Left renal cortex interstitium (tissue), 4 donors: ENCODE results near the gene MARCHF7. TPM values are rescaled to one million over a fixed set of nuclear protein-coding genes. Genes with fewer than 3 reads are reported as not detected.
"Not testable (repeated sequence)": the region's sequence is repeated elsewhere in the genome, so short reads cannot be mapped to it uniquely, and the experiment has no call there.

Source experiments
- DNase-seq, 4 donors: peaks; one replicate each; pipeline ENCODE4 v3.0.0-alpha.2; 2013; ENCODE audit warnings: low read depth in 4 of 4, low spot score in 2 of 4, missing footprints in 1 of 4
- polyA plus RNA-seq, 4 donors: library from polyadenylated mRNA; unstranded; fragments of 120-200 nt; gene quantifications; one replicate each; pipeline ENCODE4 v1.2.1, GENCODE V29; 2013; ENCODE audit not compliant: insufficient read length in 4 of 4

MARCHF7 gene
- polyA plus RNA-seq, 4 donors: 132 to 186 (median 157) TPM

DNA sequence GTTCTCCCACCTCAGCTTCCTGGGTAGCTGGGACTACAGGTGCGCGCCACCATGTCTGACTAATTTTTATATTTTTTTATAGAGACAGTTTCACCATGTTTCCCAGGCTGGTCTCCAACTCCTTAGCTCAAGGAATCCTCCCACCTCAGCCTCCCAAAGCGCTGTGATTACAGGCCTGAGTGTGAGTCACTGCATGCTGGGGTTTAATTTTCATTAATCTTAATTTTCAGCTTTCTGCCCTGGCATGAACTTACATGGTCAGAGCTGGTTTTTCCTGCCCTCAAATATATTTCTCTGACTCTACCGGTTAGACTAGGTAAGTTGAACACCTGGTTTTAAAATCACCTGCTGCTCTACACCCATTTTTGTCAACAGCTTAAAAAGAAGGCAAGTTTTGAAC is 3.1 kb downstream of the MARCHF7 start:
- no peak for DNase-seq

DNA sequence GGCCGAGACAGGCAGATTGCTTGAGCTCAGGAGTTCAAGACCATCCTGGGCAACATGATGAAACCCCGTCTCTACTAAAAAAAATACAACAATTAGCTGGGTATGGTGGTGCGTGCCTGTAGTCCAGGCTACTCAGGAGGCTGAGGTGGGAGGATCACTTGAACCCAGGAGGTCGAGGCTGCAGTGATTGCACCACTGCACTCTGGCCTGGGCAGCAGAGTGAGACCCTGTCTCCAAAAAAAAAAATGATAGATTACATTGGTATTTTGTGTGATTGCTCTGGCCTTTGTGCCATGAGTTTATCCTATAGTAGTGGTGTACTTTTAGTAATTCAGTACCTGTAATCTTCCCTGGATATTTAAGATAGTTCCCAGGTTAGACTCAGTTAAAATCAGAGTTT is 4.1 kb downstream of the MARCHF7 start:
- not testable (repeated sequence) for DNase-seq

DNA sequence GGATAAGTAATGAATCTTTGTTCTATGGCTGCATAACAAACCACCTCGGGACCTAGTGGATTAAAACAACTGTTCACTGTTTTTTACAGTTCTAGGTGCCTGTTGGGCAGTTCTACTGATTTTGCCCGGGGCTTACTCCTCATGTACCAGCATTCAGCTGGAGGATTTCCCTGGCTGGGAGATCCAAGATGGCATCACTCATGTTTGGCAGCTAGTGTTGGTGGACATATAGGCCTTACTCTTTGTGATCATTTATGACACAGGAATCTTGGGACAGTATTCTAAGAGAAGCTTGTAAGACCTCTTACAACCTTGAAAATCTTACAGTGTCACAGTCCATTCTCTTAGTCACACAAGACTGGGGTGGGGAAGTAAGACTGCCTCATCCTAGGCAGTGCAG is 4.6 kb downstream of the MARCHF7 start:
- no peak for DNase-seq

DNA sequence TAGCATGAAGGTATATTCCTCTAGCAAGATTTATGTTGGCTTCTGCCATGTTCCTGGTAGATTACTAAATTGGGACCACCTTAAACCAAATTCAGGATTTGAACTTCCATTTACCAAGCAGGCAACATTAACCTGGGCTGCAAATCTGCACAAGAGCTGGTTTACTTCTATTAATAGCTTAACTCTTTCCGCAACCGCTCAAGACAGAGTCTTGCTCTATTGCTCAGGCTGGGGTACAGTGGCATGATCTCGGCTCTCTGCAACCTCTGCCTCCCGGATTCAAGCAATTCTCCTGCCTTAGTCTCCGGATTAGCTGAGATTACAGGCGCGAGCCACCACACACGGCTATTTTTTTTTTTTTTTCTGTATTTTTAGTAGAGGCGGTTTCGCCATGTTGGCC is 8.4 kb downstream of the MARCHF7 start:
- DNase-seq: no peak

DNA sequence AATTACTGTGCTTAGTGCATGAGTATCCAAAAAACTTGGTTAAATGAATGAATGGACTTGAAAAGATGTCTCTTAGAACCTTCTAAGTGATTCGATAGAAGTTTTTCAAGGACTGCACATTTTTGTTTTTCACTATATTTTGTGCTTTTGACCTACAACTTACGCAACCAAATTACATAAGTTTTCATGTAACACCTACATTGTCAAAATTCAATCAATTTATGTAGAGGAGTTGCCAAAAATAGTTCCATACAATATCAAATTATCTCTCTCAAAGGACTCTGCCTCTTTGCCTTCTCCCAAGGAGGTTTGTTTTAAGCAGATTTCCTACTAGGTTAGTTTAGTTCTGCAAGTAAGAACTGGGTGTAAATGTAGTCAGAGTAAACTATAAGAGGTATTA is 10.3 kb downstream of the MARCHF7 start:
- no peak for DNase-seq

DNA sequence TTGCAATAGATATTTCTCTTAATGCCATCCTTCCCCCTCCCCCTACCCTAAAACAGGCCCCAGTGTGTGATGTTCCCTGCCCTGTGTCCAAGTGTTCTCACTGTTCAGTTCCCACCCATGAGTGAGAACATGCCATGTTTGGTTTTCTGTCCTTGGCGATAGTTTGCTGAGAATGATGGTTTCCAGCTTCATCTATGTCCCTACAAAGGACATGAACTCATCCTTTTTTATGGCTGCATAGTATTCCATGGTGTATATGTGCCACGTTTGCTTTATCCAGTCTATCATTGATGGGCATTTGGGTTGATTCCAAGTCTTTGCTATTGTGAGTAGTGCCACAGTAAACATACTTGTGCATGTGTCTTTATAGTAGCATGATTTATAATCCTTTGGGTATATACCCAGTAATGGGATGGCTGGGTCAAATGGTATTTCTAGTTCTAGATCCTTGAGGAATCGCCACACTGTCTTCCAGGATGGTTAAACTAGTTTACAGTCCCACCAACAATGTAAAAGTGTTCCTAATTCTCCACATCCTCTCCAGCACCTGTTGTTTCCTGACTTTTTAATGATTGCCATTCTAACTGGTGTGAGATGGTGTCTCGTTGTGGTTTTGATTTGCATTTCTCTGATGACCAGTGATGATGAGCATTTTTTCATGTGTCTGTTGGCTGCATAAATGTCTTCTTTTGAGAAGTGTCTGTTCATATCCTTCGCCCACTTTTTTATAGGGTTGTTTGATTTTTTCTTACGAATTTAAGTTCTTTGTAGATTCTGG is 12.7 kb downstream of the MARCHF7 start:
- DNase-seq: not testable (repeated sequence)

DNA sequence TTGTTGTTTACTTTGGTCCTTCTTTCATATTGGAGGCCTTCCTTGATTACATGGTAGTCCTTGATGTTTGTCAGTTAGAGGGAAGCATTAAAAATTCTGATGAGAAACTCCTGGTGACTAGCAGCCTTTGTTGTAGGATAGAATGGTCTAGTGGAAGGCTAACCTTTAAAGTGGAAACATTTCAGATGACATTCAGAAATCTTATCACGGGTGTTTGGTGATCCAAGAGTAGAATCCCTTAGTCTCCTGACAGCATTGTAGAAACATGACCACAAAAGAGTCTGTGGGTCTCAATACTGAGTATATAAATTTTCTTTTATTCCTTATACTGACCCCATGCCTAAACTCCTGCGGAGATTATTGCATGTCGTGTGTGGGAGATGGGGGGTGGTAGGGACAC is 13.4 kb downstream of the MARCHF7 start:
- DNase-seq: no peak

DNA sequence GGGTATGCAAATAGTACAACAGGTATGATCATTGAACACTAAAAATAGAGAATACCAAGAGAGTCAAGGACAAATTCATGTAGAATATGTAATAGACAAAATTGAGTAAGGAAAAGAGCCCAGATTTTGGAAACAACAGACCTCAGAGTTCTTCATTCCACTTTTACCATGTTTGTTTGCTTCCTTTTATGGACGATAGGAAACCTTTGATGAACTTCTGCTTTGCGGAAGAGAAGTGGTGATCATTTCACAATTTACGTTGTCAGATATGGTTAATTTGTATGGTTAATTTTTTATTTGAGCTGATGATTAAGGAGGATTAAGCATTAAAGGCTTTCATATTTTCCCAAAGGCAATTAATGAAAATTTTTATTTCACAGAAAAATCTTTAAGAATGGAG is 16.3 kb downstream of the MARCHF7 start:
- DNase-seq: no peak

DNA sequence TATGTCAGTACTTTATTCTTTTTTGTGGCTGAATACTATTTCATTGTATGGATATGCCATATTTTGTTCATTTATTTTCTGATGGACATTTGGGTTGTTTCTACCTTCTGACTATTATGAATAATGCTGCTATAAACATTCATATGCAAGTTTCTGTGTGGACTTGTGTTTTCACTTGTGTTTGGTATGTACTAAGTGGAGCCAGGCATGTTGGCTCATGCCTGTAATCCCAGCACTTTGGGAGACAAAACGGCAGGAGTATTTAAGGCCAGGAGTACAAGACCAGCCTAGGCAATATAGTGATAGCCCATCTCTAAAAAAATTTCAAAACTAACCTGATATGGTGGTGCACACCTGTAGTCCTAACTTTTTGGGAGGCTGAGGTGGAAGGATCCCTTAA is 23.3 kb downstream of the MARCHF7 start:
- no peak for DNase-seq

DNA sequence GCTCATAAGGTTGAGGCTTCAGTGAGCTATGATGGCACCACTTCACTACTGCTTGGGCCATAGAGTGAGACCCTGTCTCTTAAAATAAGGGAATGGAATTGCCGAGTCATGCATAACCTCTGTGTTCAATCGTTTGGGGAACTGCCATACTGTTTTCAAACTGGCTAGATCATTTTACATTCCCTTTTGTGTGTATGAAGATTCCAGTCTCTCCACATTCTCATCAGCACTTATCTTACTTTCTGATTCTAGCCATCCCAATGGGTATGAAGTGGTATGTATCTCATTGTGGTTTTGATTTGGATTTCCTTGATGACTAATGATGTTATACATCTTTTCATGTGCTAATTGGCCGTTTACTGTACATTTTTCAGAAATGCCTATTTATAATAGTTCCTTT is 23.7 kb downstream of the MARCHF7 start:
- DNase-seq: no peak

DNA sequence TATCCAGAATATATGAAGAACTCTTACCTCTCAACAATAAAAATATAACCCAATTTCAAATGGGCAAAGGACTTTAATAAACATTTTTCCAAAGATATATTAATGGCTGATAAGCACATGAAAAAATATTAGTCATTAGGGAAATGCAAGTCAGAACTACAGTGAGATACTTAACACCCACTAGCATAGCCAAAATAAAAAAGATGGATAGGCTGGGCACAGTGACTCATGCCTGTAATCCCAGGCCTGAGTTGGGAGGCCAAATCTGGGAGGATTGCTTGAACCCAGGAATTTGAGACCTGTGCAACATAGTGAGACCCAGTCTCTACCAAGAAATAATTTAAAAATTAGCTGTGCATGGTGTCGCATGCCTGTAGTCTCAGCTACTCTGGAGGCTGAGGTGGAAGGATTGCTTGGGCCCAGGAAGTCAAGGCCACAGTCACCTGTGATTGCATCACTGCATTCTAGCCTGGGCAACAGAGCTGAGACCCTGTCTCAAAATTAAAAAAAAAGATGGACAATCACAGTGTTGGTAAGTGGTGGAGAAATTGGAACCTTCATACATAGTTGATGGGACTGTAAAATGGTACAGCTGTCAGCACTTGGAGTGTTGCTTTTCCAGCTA is 25.1 kb downstream of the MARCHF7 start:
- no peak for DNase-seq

DNA sequence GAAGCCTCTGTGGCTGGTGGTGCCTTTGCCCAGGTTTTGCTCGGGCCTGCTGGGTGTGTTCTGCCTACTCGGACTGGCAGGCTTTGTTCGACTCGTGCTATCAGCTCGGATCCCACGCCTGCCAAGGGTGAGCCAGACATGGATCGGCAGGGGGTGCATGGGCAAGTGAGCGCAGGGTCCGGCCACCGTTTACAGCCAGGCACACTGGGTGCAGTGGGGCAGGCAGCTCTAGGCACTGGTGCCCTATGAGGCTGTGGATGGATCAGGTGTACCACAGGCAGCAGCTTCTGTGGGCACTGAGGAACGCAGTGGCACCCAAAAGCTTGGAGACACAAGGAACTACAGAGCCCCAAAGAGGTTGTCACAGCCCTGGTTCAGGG is 25.6 kb downstream of the MARCHF7 start:
- DNase-seq: no peak

DNA sequence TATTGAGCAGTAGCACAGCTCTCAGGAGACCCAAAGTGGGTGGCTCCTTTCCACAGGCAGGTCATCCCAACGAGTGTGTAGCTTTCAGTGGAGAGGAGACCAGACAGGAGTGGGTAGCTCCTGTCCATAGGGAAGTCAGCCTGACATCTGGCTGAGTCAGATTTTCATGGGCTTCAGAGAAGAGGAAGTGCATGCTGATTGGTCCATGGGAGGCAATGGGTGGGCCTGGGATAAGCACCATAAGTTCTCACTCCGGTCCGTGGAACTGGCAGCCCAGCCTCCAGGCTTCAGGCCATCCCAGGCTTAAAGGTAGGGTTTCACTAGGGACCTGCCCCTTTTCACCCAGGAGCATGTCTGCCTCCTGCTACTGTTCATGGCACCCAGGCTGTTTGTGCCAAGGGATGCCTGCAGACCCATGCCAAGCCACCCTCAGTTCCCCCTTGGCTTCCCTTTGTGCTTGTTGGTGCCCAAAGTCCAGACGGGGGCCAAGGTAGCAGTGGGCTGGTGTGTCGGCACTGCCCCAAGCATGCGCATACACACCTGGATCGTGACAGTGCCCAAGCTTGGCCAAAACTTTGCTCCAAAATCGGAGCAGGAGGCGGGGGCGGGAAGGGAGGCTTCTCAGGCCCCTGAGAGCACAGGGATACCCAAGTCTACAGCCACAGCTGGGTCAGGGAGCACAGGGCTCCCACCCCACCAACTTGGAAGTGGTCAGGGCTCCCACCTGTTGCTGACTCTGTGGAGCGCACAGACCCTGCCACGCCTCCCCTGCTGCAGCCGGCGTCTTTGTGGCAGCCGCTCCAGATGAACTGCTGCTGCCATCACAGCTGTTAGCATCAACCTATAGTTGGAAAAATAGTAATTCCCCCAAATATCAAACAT is 26.4 kb downstream of the MARCHF7 start:
- DNase-seq: no peak

DNA sequence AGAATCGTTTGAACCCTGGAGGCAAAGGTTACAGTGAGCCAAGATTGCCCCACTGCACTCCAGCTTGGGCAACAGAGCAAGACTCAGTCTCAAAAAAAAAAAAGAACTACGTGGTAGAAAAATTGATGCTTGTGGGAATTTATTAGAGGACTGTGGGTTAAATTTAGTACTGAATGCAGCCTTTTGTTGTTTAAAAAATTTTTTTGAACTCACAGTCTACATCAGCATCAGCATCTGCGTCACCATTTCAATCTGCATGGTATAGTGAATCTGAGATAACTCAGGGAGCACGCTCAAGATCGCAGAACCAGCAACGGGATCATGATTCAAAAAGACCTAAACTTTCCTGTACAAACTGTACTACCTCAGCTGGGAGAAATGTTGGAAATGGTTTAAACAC is 30.5 kb downstream of the MARCHF7 start:
- DNase-seq: no peak

DNA sequence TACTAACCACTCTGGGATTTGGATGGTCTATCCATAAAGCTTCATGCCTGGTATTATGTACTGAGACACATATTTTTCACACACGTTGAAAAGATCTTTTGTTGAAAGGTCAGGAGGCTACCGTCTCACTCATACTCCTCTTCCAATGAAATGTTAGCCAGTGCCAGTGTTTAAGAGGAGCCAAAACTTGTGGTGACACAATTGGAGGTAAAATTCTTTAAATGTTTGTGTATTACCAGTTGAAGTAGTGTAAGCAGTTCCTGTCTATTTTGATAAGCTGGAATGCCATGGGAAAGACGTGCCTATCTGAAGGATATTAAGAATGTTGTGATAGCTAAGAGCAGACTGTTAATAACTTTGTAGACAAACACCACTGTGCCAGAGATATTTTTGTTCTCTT is 32.1 kb downstream of the MARCHF7 start:
- no peak for DNase-seq

DNA sequence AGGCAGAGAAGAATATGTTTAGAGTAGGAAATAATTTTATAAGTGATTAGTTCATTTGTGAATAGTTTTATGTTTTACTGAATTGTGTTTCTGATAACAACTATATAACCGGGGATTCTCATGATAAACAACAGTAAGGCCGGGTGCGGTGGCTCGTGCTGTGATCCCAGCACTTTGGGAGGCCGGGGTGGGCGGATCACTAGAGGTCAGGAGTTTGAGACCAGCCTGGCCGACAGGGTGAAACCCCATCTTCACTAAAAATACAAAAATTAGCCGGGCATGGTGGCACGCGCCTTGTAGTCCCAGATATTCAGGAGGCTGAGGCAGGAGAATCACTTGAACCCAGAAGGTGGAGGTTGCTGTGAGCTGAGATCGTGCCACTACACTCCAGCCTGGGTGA is 32.9 kb downstream of the MARCHF7 start:
- DNase-seq: not testable (repeated sequence)

DNA sequence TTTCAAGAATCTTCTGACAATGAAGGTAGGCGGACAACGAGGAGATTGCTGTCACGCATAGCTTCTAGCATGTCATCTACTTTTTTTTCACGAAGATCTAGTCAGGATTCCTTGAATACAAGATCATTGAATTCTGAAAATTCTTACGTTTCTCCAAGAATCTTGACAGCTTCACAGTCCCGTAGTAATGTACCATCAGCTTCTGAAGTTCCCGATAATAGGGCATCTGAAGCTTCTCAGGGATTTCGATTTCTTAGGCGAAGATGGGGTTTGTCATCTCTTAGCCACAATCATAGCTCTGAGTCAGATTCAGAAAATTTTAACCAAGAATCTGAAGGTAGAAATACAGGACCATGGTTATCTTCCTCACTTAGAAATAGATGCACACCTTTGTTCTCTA is 35.8 kb downstream of the MARCHF7 start:
- no peak for DNase-seq

DNA sequence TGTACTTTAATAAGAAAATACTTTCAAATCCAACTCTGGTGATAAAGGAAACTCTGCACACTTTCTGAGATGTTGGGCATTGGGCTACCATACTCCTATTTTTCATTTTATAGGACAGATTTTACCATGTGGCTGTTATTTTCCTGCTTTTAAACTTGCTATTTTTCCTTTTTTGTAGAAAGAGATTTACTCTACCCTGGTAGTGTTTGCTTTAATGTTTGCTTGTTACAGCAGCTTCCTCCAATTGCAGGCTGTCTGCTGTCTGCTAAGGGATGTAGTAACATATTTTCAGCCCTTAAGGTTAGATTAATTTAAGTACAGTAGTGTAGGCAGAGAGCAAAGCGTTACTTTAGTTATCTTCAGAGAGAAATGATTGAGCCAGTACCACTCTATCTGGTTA is 38.6 kb downstream of the MARCHF7 start:
- DNase-seq: no peak

DNA sequence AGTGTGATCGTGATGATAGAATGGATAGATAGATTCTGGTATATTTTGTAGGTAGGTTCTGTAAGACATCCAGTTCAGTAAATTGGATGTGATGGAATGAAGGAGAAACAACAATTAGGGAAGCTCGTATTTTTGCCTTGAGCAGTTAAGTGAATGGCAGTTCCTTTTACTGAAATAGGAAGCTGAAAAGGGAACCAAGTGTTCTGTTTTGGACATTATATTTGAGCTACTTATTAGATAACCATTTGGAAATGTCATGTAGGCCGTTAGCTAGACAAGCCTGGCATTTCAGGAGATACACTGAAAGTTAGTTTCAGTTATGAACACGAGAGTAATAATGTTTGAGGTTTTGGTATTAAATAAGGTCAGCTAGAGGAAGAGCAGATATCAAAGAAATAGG is 41.5 kb downstream of the MARCHF7 start:
- DNase-seq: no peak

DNA sequence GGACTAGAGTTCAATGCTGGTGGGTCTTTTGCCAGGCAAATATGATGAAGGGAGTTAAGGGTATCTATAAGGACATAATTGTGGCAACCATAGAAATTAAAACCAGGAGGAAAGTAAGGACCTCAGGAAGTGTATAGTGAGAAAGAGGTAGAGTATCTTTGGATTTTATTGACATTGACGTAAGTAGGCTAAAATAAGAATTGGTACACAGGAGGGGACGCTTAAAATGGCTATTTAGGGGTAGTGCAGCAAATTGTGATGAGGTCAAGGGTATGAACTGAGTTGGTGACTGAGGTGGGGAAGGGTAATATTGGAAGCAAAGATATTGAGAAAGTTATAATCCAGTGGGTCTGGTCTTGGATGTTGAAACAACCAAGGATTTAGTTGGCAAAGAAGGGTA is 42.7 kb downstream of the MARCHF7 start:
- DNase-seq: no peak

DNA sequence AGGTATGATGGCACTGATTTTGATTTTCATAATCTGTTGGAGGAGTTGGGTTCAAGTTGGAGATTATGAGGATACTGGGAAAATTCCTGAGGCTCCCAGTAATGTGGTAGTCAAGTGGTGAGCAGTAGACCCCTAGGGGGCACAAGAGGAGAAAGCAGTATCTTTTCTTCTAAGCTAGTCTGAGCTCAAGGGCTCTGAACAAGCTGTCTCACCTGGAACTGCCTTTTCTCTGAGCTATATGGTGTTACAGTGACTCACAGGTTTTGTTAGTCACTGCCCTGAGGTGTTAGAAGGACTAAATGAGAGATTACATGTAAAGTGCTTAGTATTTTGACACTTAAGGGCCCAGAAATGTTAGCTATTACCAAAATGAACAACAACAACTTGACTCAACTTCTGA is 43.5 kb downstream of the MARCHF7 start:
- DNase-seq: no peak

DNA sequence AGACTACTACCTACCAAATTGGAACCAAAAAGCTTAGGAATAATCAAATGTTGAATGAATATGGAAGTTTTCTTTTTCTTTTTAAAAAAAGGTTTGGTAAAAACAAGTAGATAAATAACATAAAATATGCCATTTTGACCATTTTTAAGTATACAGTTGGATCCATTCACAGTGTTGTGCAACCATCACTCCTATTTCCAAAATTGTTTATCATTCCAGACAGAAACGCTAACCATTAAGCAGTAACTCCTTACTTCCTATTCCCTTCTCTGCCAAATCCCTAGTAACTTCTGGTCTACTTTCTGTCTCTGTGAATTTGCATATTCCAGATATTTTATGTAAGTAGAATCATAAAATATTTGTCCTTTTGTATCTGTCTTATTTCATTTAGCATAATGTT is 45.9 kb downstream of the MARCHF7 start:
- no peak for DNase-seq
